Left renal cortex interstitium (tissue), 4 donors: ENCODE data around the gene RIPOR3. TPM values are rescaled to one million over a fixed set of nuclear protein-coding genes. Genes with fewer than 3 reads are reported as not detected.

ENCODE experiments used
- DNase-seq, 4 donors: peaks; one replicate each; pipeline ENCODE4 v3.0.0-alpha.2; 2013; ENCODE audit warnings: low read depth in 4 of 4, low spot score in 2 of 4, missing footprints in 1 of 4
- polyA plus RNA-seq, 4 donors: library from polyadenylated mRNA; unstranded; fragments of 120-200 nt; gene quantifications; one replicate each; pipeline ENCODE4 v1.2.1, GENCODE V29; 2013; ENCODE audit not compliant: insufficient read length in 4 of 4

RIPOR3 gene
- polyA plus RNA-seq, 4 donors = 6.4 to 10.0 (median 8.0) TPM

- DNase-seq = no peak
These were observed 96.5 kb downstream of the RIPOR3 start for GRCh38 chr20:50594591-50595432.

DNA sequence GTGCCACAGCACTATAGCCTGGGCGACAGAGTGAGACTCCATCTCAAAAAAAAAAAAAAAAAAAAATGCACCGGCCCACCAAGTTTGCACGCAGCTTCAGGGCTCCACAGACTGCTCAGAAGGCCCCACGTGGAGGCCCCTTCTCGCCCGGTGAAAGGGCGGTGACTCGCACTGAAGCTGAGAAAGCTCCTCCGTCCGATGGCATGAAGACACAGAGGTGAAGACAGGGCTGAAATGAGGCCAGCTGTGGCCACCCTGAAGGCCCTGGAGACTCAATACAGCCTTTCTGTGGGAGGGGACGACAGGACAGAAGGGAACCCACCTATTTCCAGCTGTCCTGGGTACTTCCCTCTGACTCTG lies 97.1 kb downstream of the RIPOR3 start:
- no peak for DNase-seq

- DNase-seq = no peak
These were observed 98.4 kb downstream of the RIPOR3 start for GRCh38 chr20:50593005-50593335.

DNA sequence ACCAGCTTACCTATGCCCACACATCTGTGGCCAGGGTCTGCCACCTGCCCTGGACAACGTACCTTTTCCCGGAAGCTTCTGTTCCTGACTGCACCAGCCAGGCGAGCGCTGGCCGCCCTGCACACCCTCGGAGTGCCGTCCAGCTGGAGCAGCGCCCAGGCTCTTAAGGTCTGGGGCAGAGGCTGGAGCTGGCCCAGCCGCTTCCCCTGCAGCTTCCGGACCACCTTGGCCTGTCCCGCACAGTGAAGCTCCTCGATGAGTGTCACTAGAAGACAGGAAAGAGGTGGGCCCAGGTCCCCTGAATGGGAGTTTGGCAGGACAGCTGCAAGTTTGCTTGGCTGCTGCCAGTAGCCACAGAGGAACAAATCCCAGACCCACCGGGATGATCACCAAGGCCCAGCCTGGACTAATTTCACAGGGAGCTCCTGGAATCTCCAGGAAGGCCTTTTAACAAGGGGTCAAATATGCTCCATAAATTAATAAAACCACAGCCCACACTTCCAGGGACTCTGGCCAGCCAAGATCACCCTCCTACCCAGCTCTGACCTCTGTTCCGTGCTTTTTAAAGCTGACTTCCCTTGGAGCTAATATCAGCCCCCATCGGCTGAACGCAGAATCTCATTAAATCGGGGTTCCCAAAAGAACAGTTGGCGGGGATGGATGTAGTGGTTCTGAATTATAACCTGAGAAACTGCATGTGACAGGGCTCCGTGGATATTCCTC lies 98.9 kb downstream of the RIPOR3 start:
- no peak for DNase-seq

- no peak for DNase-seq
These were observed 100.0 kb downstream of the RIPOR3 start for GRCh38 chr20:50591233-50591852.

- no peak for DNase-seq
These were observed 101.0 kb downstream of the RIPOR3 start for GRCh38 chr20:50590348-50590664.

GRCh38 chr20:50589548-50590347 lies 101.6 kb downstream of the RIPOR3 start:
- DNase-seq = no peak

DNA sequence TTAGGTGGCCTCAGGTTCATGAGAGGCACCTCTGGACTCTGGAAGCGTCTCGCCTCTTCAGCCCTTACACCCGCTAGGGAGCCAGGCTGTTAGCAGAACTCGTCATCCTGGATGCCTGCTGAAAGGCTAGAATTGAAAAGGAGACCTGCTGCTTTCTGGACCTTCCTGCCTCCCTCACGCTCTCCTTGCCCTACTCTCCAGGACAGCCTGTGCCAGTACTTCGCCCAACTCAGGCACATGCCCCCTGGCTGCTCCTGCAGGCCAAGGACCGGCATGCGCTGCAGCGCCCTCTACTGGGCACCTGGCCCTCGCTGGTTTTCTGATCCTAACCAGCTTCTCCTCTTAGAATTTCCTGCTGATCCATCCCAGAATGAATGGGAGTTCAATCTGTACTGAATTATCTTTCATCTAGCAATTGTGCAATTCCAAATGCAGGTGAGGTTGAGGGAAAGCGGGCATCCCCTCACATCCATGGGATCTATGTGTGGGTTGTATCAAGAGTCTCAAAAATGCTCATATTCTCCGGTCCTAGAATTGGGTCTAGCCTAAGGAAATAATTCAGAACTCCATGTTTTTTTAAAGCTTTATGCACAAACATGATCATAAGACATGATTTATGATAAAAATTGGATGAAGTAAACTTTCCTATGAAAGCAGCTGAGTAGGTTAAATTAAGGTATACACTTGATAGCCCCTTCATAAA lies 103.2 kb downstream of the RIPOR3 start:
- DNase-seq = no peak

DNA sequence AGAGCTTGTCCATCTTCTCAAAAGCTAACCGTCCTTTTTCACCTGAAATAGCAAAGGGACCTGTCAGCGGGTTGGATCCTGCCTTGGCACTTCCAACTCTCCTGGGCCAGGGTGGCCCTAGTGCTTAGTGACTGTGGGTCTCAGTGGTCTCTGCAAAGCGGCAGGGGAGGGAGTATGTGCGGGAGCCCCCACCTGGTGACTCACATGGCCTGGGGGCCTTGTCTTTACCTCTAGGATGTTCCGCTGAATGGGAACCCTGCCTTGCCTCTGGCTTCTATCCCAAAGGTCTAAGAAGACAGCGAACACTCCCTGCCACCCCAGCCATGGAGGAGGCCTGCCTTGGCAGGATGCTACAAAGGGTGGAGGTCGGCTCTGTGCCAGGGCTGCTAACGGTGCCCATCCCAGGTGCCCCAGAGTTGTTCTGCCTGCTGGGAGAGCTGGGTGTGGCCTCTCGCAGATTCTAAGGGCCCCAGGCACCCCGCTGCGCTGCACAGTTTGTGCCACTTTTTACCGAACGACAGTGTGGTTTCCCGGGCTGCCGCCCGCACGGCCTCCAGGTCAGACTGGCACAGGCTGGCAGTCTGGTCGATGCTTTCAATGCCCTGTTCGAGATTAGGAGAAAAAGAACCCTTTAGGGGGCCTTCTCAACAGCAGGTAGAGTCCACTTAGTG lies 103.9 kb downstream of the RIPOR3 start:
- DNase-seq = no peak

DNA sequence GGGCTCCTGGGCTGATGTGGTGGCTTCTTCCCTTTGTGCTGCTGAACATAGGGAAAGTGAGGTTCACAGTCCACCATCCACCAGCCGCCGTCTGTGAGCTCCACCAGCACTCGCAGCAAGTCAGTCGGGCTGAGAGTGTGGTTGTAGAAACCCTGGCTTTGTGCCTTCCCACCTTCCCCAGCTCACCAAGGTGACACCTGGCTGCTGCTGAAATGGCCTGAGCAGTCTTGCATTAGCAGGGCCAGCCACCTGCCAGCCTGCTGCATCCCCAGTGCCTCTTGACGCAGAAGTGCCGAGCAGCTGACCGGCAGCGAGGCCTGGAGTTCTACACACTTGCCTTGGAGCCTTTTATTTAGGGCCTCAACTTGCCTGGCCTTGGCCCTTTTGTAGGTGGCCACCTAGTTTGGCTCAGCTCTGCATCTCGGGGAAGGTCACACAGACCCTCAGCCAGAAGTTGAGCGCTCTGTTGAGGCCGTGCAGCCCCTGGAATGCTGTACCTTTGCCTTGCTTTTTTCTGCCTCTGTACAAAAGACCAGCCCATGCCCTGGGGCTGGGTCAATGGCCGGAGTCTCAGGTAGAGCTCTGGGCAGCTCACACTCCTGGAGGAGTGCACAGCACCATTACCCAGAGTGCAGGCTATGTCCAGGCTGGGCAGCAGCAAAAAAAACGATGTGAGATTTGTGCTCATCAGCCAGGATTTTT lies 104.7 kb downstream of the RIPOR3 start:
- no peak for DNase-seq

GRCh38 chr20:50585678-50586077 lies 105.7 kb downstream of the RIPOR3 start:
- DNase-seq = no peak

DNA sequence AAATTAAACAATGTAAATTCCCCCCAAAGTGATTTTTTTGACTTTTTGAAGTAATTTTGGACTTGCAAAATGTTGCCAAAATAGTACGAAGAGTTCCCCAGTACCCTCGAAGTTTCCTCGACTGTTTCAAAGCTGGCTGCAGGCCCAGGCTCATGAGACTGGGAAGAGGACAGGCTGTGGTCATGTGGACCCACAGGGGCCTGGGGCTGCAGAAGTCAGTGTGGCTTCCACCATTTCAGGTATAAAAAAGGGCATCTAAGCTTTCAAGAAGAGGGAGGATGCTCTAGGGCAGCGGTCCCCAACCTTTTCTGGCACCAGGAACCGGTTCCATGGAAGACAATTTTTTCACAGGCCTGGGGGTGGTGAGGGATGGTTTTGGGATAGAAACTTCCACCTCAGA lies 106.1 kb downstream of the RIPOR3 start:
- no peak for DNase-seq

GRCh38 chr20:50584687-50585086 lies 106.7 kb downstream of the RIPOR3 start:
- DNase-seq = no peak

GRCh38 chr20:50583442-50584150 lies 107.7 kb downstream of the RIPOR3 start:
- DNase-seq = no peak

GRCh38 chr20:50582591-50583234 lies 108.6 kb downstream of the RIPOR3 start:
- no peak for DNase-seq

DNA sequence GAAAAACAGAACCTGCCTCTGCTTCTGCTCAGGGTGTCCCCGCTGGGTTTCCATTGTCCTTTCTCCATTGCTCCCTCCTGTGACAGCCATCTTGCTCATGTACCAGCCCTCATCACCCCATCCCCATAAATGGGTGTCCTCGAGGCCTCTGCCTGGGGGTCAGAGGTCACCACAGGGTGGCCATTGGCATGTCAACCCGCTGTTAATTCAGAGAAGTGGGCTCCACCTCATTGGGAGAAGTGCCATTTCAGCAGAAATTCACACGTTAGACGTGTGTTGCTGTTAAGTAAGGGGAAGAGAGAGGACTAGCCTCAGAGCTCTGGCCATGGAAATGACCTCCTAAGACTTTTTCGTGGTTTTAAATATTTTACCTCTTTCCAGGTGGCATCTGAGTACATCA lies 109.2 kb downstream of the RIPOR3 start:
- DNase-seq = no peak

DNA sequence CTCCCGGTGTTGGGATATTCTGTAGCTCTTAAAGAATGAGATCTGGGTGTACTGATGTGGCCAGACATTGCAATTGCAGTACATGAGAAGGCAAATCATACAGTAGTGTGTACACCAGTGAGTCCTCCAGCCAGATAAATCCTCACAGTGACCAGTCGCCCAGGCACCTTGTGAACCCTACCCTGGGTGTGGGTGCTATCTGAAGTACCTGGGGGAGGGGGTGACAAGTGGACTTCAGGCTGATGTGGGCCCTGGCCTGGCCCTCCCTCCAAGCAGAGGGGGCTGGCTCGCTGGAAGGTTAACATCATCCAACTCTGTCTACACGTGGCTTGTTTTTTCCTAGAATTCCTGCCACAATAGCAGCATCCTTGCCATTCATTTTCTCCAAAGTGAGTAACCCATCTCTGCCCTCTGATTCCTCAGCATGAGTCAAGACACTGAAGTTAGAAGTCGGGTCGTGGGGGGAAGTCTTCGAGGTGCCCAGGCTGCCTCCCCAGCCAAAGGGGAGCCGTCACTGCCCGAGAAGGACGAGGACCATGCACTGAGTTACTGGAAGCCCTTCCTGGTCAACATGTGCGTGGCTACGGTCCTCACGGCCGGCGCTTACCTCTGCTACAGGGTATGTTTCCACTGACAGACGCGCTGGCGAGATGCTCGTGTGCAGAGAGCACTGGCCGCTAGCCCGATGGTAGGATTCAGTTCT lies 110.3 kb downstream of the RIPOR3 start:
- DNase-seq = no peak
